Measurements from ENCODE around the gene IL1B.

DNA sequence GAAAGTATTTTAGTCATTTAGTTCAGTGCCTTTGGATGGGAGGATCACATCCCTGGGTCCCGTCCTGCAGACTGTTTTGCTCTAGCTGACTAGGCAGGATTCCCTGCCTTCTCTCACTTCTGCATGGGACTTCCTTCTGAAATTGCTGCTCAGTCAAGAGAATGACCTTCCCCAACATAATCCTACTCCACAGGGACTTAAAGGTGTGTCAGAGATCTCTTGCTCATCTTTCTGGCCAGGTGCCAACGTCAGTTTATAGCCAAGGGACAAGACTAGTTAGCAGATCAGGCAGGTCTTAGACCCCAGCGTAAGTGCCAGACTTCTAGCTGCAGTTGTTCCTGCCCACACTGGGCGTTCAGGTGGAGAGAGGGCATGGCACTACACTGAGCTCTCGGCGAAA is 9.5 kb upstream of the IL1B start:
- no peak for TF ChIP-seq POLR2AphosphoS5 (IDR thresholded peaks at IDR 0.05; ENCODE audit: low read depth, low read length)
- TF ChIP-seq, protein P1, sequence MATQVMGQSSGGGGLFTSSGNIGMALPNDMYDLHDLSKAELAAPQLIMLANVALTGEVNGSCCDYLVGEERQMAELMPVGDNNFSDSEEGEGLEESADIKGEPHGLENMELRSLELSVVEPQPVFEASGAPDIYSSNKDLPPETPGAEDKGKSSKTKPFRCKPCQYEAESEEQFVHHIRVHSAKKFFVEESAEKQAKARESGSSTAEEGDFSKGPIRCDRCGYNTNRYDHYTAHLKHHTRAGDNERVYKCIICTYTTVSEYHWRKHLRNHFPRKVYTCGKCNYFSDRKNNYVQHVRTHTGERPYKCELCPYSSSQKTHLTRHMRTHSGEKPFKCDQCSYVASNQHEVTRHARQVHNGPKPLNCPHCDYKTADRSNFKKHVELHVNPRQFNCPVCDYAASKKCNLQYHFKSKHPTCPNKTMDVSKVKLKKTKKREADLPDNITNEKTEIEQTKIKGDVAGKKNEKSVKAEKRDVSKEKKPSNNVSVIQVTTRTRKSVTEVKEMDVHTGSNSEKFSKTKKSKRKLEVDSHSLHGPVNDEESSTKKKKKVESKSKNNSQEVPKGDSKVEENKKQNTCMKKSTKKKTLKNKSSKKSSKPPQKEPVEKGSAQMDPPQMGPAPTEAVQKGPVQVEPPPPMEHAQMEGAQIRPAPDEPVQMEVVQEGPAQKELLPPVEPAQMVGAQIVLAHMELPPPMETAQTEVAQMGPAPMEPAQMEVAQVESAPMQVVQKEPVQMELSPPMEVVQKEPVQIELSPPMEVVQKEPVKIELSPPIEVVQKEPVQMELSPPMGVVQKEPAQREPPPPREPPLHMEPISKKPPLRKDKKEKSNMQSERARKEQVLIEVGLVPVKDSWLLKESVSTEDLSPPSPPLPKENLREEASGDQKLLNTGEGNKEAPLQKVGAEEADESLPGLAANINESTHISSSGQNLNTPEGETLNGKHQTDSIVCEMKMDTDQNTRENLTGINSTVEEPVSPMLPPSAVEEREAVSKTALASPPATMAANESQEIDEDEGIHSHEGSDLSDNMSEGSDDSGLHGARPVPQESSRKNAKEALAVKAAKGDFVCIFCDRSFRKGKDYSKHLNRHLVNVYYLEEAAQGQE (IDR thresholded peaks at IDR 0.05; ENCODE audit: insufficient read depth in 1 of 2, low read depth in 2 of 2, low read length in 2 of 2) = no peak
